GM19372 (cell line): ENCODE results near the gene NFS1.
"Not testable (repeated sequence)": the region's sequence is repeated elsewhere in the genome, so short reads cannot be mapped to it uniquely, and the experiment has no call there.

Source experiments
- ATAC-seq: cut with Tn5 transposase; IDR thresholded peaks from one replicate; pipeline ENCODE4 v1.9.1; 2021; ENCODE audit warnings: mild to moderate bottlenecking, low read depth, moderate library complexity; ENCODE audit not compliant: unreplicated experiment

The NFS1 gene

DNA sequence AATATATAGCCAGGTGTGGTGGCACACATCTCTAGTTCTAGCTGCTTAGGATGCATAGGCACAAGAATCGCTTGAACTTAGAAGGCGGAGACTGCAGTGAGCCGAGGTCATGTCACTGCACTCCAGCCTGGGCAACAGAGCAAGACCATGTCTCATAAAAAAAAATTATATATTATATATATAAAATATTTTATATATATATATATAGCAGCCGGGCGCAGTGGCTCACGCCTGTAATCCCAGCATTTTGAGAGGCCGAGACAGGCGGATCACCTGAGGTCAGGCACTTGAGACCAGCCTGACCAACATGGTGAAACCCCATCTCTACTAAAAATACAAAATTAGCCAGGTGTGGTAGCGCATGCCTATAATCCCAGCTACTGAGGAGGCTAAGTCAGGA is 13.8 kb downstream of the NFS1 start:
- ATAC-seq, result not testable (repeated sequence)

DNA sequence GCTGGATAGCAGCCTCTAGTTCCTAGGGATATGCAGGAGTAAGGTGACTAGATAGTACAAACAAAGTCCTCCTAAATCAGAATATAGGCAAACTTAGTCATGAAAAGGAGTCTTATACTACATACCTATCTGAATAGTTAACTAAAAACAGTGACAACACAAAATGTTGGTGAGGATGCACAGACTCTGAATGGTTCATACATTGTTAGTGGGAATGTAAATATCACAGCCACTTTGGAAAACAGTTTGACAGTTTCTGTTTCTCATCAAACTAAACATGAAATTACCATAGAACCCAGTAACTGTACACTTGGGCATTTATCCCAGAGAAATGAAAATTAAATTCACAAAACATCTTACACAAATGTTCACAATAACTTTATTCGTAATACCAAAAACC is 17.2 kb downstream of the NFS1 start:
- no peak for ATAC-seq

GRCh38 chr20:35680452-35681183 is 18.5 kb downstream of the NFS1 start:
- no peak for ATAC-seq

GRCh38 chr20:35674921-35675320 is 24.2 kb downstream of the NFS1 start:
- ATAC-seq, result no peak

DNA sequence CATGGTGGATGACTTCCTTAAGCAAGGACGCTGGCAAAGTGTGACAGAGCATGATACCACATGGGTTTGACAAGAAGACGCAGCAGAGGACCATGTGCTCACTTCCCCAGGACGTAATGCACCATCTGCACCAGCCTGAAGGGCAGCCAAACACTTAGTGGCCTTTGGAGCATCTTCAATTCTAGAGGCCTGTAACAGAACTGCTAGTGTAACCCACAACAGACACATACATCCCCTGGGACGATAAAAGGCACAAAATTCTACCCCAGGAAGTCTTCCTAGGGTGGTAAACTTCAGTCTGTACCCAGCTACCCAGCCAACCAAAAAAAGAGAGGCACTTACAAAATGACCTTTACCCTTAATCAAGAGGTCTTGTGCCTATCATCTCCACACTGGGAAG is 25.3 kb downstream of the NFS1 start:
- ATAC-seq, result no peak

GRCh38 chr20:35669681-35670080 is 29.5 kb downstream of the NFS1 start:
- no peak for ATAC-seq

GRCh38 chr20:35669221-35669620 is 29.9 kb downstream of the NFS1 start:
- ATAC-seq, result no peak

- ATAC-seq, result no peak
Observed at GRCh38 chr20:35665949-35666288, 33.2 kb downstream of the NFS1 start.

DNA sequence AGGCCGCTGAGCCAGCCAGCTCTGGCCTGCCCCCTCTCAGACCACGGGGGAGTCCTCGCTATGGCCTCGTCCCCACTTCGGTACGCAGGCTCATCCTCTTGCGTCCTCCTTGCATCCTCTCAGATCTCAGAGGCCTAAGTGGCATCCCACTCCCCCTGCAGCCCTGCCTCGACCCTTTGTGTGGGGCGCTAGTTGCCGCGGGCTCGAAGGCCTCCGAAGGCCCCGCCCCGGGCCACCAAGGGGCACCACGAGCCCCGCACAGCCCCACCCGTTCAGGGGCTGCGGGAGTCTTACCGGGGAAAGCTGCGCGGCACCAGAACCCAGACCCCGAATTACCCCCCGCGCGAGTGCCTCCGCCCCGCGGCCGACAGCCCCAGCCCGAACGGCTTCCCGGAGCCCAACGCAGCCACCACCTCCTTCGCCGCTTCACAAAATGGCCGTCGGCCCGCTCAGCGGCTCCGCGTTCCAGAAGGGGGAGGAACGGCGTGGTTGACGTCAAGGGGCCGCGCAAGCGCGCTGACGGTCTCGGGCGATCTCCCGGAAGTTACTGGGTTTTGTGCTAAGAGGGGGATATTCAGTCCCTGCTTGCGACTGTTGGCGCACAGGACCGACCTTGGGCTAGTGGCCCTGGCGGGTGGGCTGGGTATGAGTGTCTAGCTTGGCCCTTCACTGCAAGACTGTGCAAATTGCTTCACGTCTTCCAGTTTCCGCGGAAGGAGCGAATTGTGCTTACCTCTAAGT is 34.5 kb downstream of the NFS1 start, which contains the start of the genes CPNE1 and RBM12:
Gene CPNE1 (minus strand): TSS at position 435 of the 741 bp plus-strand sequence. CDS start 31,977 bp downstream, outside the sequence.
Gene RBM12 (minus strand): TSS at position 435 of the 741 bp plus-strand sequence. CDS start 9,578 bp downstream, outside the sequence.
- ATAC-seq, result peak; percentile 78

DNA sequence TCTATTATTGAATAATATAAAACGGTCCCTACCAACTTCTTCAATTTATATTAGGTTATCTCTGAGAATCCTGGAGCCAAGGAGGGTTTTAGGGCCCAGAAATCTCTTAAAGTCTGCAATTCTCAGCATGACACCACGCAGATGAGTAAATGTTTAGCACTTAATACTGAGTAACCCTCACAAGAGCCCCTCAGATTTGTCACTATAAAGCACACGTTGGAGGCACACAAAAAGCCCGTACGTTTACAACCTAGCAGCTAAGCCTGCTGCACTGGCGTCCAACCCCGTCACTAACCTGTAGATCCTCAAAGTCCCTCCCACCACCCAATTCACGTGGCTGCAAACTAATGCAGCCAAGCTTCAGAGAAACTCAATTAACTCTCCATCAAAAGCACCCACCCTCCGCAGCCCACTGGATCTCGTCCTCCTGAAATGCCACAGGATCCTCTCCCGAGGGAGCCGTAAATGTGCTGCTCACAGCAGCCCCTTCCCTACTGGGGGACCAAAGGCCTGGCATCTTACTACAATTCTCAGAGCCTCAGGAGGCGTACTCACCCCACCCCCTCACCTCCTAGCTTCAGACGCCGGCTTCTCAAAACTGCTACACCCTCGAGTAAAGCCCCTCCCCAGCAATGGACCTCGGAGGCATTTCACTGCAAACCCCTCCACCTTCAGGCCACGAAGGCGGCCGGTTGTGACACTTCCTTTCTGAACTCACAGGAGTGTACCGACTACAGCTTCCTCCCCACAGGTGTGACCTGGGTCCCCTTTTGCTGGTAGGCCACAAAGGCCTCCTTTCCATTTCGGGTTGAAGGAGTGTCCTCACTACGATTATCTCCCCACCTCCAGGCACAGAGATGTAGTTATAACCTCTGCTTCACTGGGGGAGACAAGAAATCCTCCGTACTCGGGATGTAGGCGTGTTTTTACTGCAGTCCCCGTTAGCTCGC is 35.4 kb downstream of the NFS1 start:
- ATAC-seq, result peak; percentile 24

DNA sequence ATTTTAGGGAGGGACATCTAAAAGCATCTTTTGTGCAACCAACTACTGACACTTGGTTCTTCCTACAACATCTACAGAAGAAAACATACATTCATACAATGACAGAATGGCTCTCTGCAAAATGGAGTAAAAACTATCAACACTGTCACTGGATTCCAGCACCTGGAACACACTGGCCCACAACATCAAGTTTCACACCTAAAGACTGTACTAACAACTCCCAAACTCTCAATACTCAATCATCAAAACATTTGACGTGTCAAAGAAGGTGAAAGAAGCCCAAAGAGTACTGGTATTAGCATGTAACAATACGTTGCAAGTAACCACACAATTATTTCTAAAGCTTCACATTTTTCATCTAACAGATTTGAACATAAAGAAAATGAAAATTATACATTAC is 36.6 kb downstream of the NFS1 start:
- no peak for ATAC-seq

GRCh38 chr20:35661908-35662307 is 37.2 kb downstream of the NFS1 start:
- ATAC-seq, result no peak

- no peak for ATAC-seq
Observed at GRCh38 chr20:35661053-35661452, 38.1 kb downstream of the NFS1 start.

- ATAC-seq, result no peak
Observed at GRCh38 chr20:35660122-35660937, 38.8 kb downstream of the NFS1 start.

DNA sequence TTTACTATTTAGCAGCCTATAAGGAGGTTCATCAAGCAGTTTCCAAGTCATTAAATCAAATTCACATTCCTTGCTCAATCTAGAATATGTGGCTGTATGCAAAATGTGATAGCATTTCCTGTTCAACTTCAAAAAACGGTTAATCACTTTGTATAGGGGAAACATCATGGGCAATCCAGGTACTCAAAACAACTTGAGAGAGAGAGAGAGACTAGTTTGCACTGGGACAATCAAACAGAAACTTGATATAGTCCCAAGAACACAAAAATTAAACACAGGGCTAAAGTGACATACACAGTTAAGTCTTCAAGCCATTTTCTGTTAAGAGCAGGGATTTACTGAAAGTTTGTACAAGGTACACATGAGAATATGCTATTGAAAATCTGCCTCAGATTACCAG is 41.9 kb downstream of the NFS1 start:
- ATAC-seq, result no peak

DNA sequence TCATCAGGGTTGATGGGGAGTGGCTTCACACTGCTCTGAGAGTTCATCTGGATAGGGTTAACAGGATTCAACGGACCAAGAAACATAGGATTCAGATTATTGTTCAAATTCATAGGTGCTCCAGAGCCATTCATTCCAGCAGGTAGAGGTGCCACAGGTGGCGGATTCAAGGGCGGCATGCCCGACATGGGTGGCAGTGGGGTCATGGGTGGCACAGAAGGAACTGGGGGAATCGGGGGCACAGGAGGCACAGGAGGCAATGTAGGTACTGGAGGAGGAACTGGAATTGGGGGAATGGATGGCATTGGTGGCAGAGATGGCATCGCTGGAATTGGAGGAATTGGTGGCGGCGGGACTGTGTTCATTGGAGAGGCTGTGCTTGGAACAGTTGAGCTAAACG is 44.7 kb downstream of the NFS1 start:
- no peak for ATAC-seq

GRCh38 chr20:35653893-35654292 is 45.3 kb downstream of the NFS1 start:
- no peak for ATAC-seq

GRCh38 chr20:35653430-35653734 is 45.8 kb downstream of the NFS1 start:
- no peak for ATAC-seq

DNA sequence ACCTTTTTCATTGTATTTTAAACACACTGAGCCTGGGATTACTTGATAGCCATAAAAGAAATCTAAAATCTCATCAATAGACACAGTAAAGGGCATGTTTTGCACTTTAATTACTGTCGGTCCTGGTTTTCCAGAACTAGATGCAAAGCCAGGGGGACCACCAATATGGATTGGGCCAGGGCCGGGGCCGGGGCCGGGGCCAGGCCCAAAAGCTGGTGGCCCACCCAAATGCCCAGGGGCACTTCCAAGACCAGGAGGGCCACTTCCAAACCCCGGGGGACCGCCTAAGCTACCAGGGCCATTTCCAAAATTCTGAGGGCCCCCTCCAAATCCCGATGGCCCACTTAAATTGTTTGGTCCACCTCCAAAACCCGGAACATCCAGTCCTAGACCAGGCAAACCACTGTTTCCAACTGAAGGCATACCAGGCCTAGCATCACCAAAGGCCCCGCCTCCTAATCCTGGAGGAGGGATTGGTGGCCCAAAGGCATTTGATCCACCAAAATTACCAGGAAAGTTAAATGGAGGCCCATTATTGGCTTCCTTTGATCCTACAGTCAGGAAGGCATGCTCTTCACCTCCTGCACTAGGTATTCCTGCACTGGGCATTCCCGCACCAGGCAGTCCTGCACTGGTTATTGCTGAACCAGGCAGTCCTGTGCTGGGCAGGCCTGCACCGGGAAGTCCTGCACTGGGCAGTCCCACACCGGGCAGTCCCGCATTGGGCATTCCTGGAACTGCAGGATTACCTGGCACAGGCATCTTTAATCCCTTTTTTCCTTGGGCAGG is 46.3 kb downstream of the NFS1 start:
- ATAC-seq, result no peak
